ENCODE measurements around the gene CST7. TPM values are rescaled to one million over a fixed set of nuclear protein-coding genes. Genes with fewer than 3 reads are reported as not detected.
A peak's percentile ranks its signal among the peaks of the same experiment; 100 is the strongest.

CST7 gene
- total RNA-seq, 6 experiments from 2014 or later: 1.1 to 4.6 (median 1.5) TPM

GRCh38 chr20:25005220-25005619 is 56.2 kb downstream of the CST7 start:
- peak; percentile 67 to 93 (median 84) for ATAC-seq
- no peaks in the 10 kb centered on the region for H3K27me3 ChIP-seq
- no peak for TF ChIP-seq POLR2A (IDR thresholded peaks at IDR 0.05)
- TF ChIP-seq, protein P1, sequence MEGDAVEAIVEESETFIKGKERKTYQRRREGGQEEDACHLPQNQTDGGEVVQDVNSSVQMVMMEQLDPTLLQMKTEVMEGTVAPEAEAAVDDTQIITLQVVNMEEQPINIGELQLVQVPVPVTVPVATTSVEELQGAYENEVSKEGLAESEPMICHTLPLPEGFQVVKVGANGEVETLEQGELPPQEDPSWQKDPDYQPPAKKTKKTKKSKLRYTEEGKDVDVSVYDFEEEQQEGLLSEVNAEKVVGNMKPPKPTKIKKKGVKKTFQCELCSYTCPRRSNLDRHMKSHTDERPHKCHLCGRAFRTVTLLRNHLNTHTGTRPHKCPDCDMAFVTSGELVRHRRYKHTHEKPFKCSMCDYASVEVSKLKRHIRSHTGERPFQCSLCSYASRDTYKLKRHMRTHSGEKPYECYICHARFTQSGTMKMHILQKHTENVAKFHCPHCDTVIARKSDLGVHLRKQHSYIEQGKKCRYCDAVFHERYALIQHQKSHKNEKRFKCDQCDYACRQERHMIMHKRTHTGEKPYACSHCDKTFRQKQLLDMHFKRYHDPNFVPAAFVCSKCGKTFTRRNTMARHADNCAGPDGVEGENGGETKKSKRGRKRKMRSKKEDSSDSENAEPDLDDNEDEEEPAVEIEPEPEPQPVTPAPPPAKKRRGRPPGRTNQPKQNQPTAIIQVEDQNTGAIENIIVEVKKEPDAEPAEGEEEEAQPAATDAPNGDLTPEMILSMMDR (IDR thresholded peaks at IDR 0.05): no peak
- H3K4me1 ChIP-seq: peaks cover 0 to 23% (median 0%) of the 10 kb centered on the region in 4 donors
- WGBS (ENCODE audit: insufficient coverage, low coverage, low lambda C conversion rate, missing lambda C conversion rate): 45% methylated on average over 2 of the region's 2 CpGs
- H3K9me3 ChIP-seq: no peaks in the 10 kb centered on the region
- intact Hi-C loops (cut with DNase I): loop anchor here (5.0 kb wide), 1 partner anchor 42 kb away; no protein-coding TSS in a partner anchor
- peak in 1 of 3 donors; percentile 66 for DNase-seq
- peaks cover 0 to 6% (median 0%) of the 10 kb centered on the region in 4 donors for H3K36me3 ChIP-seq
- no peak overlapping the region for H3K4me3 ChIP-seq
- no peak overlapping the region for H3K27ac ChIP-seq

DNA sequence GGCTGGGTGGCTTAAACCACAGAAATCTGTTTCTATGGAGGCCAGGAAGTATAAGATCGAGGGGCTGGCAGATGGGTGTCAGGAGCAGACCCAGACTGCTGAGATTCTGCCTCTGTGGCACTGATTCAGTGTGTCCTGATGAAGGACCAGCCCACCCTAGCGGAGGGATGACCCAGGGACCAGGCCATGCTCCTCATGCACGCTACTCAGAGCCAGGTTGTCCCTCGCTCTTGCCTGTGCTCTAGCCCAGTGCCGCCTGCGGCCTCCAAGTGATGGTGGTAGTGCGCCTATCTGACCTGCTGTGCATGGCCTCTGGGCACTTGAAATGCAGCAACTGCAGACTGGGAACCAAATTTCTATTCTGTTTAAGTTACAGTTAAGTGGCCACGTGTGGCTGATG is 56.6 kb downstream of the CST7 start:
- intact Hi-C loops (cut with DNase I): loop anchor here (5.0 kb wide), 1 partner anchor 42 kb away; no protein-coding TSS in a partner anchor
- ATAC-seq (no peak), DNase-seq (peak in 1 of 3 donors; percentile 32)
- H3K27me3 ChIP-seq: no peaks in the 10 kb centered on the region
- H3K36me3 ChIP-seq: peaks cover 0 to 6% (median 0%) of the 10 kb centered on the region in 4 donors
- WGBS (ENCODE audit: insufficient coverage, low coverage, low lambda C conversion rate, missing lambda C conversion rate): 58% methylated on average over 3 of the region's 8 CpGs
- TF ChIP-seq POLR2A (IDR thresholded peaks at IDR 0.05): no peak
- TF ChIP-seq, protein P1 (IDR thresholded peaks at IDR 0.05): no peak
- H3K9me3 ChIP-seq: no peaks in the 10 kb centered on the region
- no peak overlapping the region for H3K4me3 ChIP-seq
- H3K4me1 ChIP-seq: peaks cover 0 to 23% (median 0%) of the 10 kb centered on the region in 4 donors
- no peak overlapping the region for H3K27ac ChIP-seq

- Histone ChIP-seq H3K36me3 (peaks cover 0 to 6% (median 0%) of the 10 kb centered on the region in 4 donors), H3K4me3 (no peak overlapping the region), H3K4me1 (peaks cover 0 to 29% (median 4%) of the 10 kb centered on the region in 4 donors), H3K27ac (no peak overlapping the region), H3K27me3 (no peaks in the 10 kb centered on the region), H3K9me3 (no peaks in the 10 kb centered on the region)
- WGBS (ENCODE audit: insufficient coverage, low coverage, low lambda C conversion rate, missing lambda C conversion rate): 96% methylated on average over 4 of the region's 12 CpGs
- no peak for TF ChIP-seq POLR2A (IDR thresholded peaks at IDR 0.05)
- TF ChIP-seq, protein P1 (IDR thresholded peaks at IDR 0.05): no peak
- intact Hi-C loops (cut with DNase I): loop anchor here (5.0 kb wide), 1 partner anchor 41 kb away; no protein-coding TSS in a partner anchor
- ATAC-seq (no peak), DNase-seq (peak in 1 of 3 donors; percentile 31)
These were observed 57.5 kb downstream of the CST7 start for GRCh38 chr20:25006431-25007167.

GRCh38 chr20:25007491-25008305 is 58.6 kb downstream of the CST7 start:
- H3K4me1 ChIP-seq: peaks cover 0 to 40% (median 9%) of the 10 kb centered on the region in 4 donors
- H3K36me3 ChIP-seq: peaks cover 0 to 6% (median 0%) of the 10 kb centered on the region in 4 donors
- DNase-seq (peak in 1 of 3 donors; percentile 39), ATAC-seq (no peak)
- H3K27me3 ChIP-seq: no peaks in the 10 kb centered on the region
- H3K27ac ChIP-seq: no peak overlapping the region
- no peak overlapping the region for H3K4me3 ChIP-seq
- TF ChIP-seq, protein P1 (IDR thresholded peaks at IDR 0.05): no peak
- no peak for TF ChIP-seq POLR2A (IDR thresholded peaks at IDR 0.05)
- intact Hi-C loops (cut with DNase I): loop anchor here (5.0 kb wide), 1 partner anchor 40 kb away; no protein-coding TSS in a partner anchor
- 100% methylated on average over 1 of the region's 22 CpGs for WGBS (ENCODE audit: insufficient coverage, low coverage, low lambda C conversion rate, missing lambda C conversion rate)
- H3K9me3 ChIP-seq: no peaks in the 10 kb centered on the region

Measured in right lobe of liver (tissue), 6 donors.